HFF-Myc (cell line): ENCODE results near the gene GFRA3.
"Not testable (repeated sequence)": the region's sequence is repeated elsewhere in the genome, so short reads cannot be mapped to it uniquely, and the experiment has no call there.

Experiments used
- DNase-seq: peaks from one replicate; pipeline ENCODE4 v3.0.0-alpha.2; 2011; ENCODE audit warnings: low read depth; ENCODE audit errors: extremely low read depth
- H3K4me3 ChIP-seq: replicated peaks from 2 replicates; pipeline ENCODE4 v1.5.1; 2011; ENCODE audit warnings: low read depth, mild to moderate bottlenecking, control low read depth, low read length
- TF ChIP-seq, protein P1 (sequence below): IDR thresholded peaks from 2 replicates; pipeline ENCODE4 v1.5.1; 2012; ENCODE audit warnings: mild to moderate bottlenecking, low read depth, low read length, control low read depth; ENCODE audit errors: missing control alignments

Gene GFRA3, protein sequence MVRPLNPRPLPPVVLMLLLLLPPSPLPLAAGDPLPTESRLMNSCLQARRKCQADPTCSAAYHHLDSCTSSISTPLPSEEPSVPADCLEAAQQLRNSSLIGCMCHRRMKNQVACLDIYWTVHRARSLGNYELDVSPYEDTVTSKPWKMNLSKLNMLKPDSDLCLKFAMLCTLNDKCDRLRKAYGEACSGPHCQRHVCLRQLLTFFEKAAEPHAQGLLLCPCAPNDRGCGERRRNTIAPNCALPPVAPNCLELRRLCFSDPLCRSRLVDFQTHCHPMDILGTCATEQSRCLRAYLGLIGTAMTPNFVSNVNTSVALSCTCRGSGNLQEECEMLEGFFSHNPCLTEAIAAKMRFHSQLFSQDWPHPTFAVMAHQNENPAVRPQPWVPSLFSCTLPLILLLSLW

DNA sequence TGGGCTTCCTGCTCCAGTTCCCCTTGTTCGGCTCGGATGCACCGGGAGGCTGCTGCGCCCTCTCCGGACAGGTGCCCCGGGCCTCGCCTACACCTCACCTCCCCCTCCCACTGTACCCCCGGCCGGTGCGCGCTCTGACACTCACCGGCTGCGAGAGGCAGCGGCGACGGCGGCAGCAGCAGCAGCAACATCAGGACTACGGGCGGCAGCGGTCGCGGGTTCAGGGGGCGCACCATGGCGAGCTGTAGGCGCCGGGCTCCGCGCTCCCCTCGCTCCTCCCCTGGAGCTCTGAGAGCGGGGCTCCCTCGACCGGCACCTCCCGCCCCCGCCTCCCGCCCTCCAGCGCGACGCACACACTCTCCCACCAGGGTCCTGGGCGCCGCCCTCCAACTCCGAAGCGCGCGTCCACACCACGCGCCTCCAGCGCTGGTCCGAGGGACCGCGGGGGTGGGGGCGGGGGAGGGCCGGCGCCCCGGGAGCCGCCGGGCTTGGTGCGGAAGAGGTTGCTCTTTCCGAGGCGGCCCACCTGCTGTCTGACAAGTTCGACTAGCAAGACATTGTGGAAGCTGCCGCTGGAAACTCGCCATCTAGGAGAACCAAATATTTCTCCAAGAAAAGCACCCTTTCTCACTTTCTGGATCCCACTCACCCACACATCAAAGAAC is at the start of gene GFRA3:
Gene GFRA3 (minus strand): TSS at position 433 of the 665 bp plus-strand sequence. CDS start 197 bp downstream, at position 236.
- TF ChIP-seq, protein P1, sequence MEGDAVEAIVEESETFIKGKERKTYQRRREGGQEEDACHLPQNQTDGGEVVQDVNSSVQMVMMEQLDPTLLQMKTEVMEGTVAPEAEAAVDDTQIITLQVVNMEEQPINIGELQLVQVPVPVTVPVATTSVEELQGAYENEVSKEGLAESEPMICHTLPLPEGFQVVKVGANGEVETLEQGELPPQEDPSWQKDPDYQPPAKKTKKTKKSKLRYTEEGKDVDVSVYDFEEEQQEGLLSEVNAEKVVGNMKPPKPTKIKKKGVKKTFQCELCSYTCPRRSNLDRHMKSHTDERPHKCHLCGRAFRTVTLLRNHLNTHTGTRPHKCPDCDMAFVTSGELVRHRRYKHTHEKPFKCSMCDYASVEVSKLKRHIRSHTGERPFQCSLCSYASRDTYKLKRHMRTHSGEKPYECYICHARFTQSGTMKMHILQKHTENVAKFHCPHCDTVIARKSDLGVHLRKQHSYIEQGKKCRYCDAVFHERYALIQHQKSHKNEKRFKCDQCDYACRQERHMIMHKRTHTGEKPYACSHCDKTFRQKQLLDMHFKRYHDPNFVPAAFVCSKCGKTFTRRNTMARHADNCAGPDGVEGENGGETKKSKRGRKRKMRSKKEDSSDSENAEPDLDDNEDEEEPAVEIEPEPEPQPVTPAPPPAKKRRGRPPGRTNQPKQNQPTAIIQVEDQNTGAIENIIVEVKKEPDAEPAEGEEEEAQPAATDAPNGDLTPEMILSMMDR: no peak
- DNase-seq: no peak
- peak within 1 kb of the TSS; percentile 29 for H3K4me3 ChIP-seq

DNA sequence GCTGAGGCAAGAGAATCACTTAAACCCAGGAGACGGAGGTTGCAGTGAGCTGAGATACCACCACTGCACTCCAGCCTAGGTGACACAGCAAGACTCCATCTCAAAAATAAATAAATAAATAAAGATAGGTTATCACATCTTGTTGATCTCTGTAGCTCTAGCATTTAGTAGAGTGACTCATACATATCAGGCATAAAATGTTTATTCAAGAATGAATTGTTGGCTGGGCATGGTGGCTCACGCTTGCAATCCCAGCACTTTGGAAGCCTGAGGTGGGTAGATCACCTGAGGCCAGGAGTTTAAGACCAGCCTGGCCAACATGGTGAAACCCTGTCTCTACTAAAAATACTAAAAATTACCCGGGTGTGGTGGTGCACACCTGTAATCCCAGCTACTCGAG is 43.8 kb upstream of the GFRA3 start:
- DNase-seq, H3K4me3 ChIP-seq: not testable (repeated sequence)

DNA sequence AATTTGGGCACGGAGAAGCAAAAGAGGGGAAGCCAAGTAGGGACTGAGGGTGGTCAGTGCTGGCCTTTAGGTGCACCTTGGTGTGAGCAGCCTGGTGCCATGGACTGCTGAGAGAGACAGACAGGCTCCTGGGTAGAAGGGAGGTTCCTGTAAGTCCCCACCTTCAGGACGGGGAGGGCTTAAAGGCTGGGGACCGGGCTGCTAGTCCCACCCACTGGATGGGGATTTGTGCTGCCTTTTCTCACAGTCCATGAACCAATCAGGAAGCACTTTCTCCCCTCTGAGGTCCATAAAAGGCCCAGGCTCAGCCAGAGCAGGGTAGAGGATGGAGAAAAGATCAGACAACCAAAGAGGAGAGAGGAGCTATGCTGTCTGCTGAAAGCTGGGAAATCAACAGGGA is 41.9 kb upstream of the GFRA3 start:
- H3K4me3 ChIP-seq: no peak overlapping the region
- no peak for DNase-seq
- TF ChIP-seq, protein P1: no peak

DNA sequence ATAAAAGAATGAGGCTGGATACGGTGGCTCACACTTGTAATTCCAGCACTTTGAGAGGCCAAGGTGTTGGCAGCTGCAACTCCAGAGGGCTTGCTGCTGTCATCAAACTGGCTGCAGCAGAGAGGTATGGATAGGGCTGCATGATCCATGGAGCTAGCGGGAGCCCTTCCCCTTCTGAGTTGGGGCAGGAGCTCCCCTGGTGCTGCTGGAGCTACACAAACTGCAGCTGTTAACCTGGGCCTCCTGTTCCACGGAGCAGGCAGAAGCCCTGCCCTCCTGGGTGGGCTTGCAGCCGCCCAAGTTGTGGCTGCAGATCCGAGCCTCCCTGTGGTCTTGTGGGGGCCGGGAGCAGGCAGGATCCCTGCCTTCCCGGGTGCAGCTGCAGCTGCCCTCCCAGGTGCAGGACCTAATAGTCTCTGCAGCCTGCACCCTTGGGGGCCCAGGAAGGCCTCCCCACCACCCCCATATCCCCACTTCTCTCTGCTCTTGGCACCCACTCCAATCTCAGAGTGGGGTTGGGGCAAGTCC is 41.4 kb upstream of the GFRA3 start:
- no peak for DNase-seq
- no peak overlapping the region for H3K4me3 ChIP-seq
- TF ChIP-seq, protein P1: no peak

DNA sequence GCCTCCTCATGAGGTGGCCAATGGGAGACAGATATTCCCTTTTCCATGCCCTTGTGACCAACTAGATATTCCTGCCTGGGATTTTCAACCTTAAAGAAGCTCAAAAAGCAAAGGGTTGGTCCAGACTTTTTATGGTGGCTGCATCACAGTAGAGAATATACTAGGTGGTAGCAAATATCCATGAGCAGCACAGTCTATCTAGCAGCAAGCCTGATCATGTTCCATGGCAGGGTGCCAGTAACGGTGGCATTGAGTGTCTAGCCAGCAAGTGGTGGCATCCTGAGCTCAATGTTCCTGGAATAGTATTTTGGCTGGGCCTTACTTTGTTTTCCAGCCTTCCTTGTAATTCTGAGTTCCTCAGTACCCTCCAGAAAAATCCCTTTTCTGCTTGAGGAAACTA is 31.4 kb upstream of the GFRA3 start:
- TF ChIP-seq, protein P1: no peak
- DNase-seq: no peak
- H3K4me3 ChIP-seq: no peak overlapping the region

DNA sequence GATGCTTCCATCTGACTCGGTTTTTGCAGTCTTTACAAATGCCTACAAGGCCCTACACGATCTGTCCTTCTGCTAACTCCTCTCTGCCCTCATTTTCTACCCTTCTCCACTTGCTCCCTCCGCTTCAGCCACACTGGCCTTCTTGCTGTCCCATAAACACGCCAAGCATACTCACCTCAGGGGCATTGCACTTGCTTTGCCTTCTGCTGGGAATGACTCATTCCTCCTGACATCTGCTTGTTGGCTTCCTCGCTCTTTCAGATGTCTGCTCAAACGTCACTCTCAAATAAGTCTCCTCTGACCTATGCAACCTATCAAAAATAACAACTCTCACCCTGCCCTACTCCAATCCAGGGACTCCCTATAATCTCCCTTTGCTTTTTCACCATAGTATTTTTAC is 29.0 kb upstream of the GFRA3 start:
- H3K4me3 ChIP-seq: no peak overlapping the region
- TF ChIP-seq, protein P1: no peak
- DNase-seq: peak; percentile 22

DNA sequence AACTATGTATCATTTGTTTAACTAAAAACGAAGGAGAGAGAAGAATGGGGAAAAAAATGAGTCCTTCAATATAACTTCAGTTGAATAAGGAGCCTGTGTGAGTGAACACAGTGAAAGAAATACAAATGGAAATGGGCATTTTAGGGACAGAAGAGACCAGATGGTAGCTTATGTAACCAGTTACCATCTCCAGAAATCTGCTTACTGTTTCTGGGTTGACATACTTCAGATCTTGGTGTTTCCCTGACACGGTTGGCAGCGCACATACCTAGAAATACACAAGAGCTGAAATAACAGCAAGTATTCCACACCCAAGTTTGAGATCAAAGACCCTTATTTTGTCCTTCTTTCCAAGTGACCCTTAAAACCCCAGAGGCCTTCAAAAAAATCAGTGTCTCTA is 14.9 kb upstream of the GFRA3 start:
- H3K4me3 ChIP-seq: no peak overlapping the region
- TF ChIP-seq, protein P1: no peak
- no peak for DNase-seq
